ENCODE measurements around the gene ARL11. TPM values are rescaled to one million over a fixed set of nuclear protein-coding genes. Genes with fewer than 3 reads are reported as not detected.

ARL11 gene
- total RNA-seq = 0.43 TPM

DNA sequence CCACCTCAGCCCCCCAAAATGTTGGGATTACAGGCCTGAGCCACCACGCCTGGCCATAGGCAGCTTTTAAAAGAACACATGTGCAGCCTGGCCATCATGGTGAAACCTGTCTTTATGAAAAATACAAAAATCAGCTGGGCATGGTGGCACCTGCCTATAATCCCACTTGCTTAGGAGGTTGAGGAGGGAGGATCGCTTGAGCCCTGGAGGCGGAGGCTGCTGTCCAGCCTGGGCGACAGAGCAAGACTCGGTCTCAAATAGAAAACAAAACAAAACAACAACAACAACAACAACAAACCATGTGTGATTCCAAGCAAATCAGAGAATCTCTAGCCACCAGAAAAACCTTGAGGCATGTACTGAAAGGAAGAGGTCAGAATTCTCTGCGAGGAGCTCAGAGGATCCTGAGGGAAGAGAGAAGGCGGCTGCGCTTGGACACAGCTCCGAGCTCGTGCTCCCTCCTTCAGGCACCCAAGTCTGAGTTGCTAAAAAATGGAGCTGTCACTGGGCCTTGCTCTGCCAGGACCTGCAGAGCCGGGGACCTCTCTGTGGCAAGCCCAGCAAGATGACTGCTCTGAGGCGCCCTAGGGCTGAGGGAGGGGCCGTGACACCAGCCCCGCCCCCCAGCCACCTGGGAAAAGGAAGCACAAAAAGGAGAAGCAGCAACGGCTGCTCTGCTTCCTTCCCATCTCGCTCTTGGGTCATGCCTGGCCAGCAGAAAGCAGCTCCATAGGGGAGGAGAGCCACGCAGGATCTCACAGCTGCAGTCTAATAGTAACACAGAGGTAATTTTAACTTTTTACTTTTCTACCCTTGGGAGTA is at the start of gene ARL11:
Gene ARL11 (plus strand): TSS at position 677 of the 822 bp plus-strand sequence. CDS start 1,941 bp downstream, outside the sequence.
- Histone ChIP-seq H3K4me1 (no peaks in the 10 kb centered on the region), H3K27ac (no peak within 1 kb of the TSS), H3K4me3 (peak within 1 kb of the TSS in 1 of 2 donors; percentile 44), H3K9me3 (no peaks in the 10 kb centered on the region), H3K36me3 (no peaks in the 10 kb centered on the region), H3K27me3 (no peaks in the 10 kb centered on the region)
- DNase-seq (ENCODE audit: low spot score in 2 of 2) = peak in 1 of 2 donors; percentile 72
- intact Hi-C loops (cut with DNase I) = no loop called here
- no peak for TF ChIP-seq CTCF (IDR thresholded peaks at IDR 0.05)

DNA sequence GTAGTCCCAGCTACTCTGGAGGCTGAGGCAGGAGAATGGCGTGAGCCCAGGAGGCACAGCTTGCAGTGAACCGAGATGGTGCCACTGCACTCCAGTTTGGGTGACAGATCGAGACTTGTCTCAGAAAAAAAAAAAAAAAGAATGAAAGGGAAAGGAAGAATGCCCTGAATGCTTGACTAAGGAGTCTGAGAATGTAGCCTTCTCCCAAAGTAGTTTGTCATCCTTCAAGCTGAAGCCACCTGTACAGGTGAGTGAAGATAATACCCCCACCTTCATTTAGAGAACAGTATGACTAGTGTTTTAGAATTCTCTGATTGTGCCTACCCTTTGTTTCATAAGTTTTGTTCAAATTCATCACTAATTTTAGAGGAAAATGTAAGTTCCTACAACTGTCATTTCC is 48.8 kb upstream of the ARL11 start:
- intact Hi-C loops (cut with DNase I) = no loop called here
- Histone ChIP-seq H3K27ac (no peak overlapping the region), H3K27me3 (no peaks in the 10 kb centered on the region), H3K4me3 (no peak overlapping the region), H3K9me3 (no peaks in the 10 kb centered on the region), H3K4me1 (peaks cover 0 to 24% of the 10 kb centered on the region in 2 donors), H3K36me3 (peaks cover 13 to 17% of the 10 kb centered on the region in 2 donors)
- DNase-seq (ENCODE audit: low spot score in 2 of 2) = no peak
- no peak for TF ChIP-seq CTCF (IDR thresholded peaks at IDR 0.05)

DNA sequence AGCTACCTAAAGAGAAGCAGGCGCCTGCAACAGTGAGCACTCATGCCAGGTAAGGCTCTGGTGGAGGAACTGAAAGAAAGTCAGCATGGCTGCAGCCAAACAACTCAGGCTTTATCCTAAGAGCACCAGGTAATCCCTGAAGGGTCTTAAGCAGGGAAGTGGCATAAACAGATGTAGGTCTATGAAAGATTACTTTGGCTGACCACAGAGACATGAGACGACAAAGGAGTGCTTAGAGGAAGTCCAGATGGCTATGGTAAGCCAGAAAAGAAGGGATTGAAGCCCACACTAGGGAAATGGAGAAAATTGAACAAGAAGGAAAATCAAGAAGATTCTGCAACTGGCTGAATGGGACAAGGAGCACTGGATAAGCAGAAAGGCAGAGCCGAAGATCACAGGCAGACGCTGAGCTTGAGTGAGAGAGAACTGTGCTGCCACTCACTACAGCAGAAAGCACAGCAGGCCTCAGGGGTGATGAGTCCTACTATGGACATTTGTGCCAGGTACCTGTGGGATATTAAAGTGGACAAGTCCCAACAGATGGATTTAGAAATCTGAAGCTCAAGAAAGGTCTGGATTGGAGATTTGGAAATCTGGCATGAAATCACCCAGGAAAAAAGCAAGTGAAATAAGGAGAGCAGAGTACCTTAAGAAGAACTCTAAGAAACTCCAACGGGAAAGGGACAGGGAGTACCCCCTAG is 47.2 kb upstream of the ARL11 start:
- Histone ChIP-seq H3K4me1 (peaks cover 0 to 27% of the 10 kb centered on the region in 2 donors), H3K27me3 (no peaks in the 10 kb centered on the region), H3K4me3 (no peak overlapping the region), H3K36me3 (peaks cover 13 to 17% of the 10 kb centered on the region in 2 donors), H3K9me3 (no peaks in the 10 kb centered on the region), H3K27ac (no peak overlapping the region)
- no peak for TF ChIP-seq CTCF (IDR thresholded peaks at IDR 0.05)
- DNase-seq (ENCODE audit: low spot score in 2 of 2) = no peak
- intact Hi-C loops (cut with DNase I) = no loop called here

- no peak for DNase-seq (ENCODE audit: low spot score in 2 of 2)
- Histone ChIP-seq H3K27ac (peak overlapping the region; percentile 71 to 72), H3K4me3 (peak overlapping the region; percentile 73 to 92), H3K27me3 (no peaks in the 10 kb centered on the region), H3K9me3 (no peaks in the 10 kb centered on the region), H3K4me1 (peaks cover 0 to 15% of the 10 kb centered on the region in 2 donors), H3K36me3 (peaks cover 7 to 10% of the 10 kb centered on the region in 2 donors)
- intact Hi-C loops (cut with DNase I) = loop anchor here (2.0 to 5.0 kb wide), 3 partner anchors 87 to 1352 kb away; partner anchors contain the start of genes EBPL, ITM2B and PHF11
- no peak for TF ChIP-seq CTCF (IDR thresholded peaks at IDR 0.05)
Observed at GRCh38 chr13:49584771-49585182, 43.5 kb upstream of the ARL11 start.

GRCh38 chr13:49585220-49586157 is 42.8 kb upstream of the ARL11 start, which contains the start of gene RCBTB1:
TSS of gene RCBTB1 (minus strand) at chr13:49585558. CDS start at chr13:49567279, 18,279 bp downstream.
- no peaks in the 10 kb centered on the region for H3K27me3 ChIP-seq
- H3K9me3 ChIP-seq = no peaks in the 10 kb centered on the region
- peak within 1 kb of the TSS; percentile 73 to 92 for H3K4me3 ChIP-seq
- DNase-seq (ENCODE audit: low spot score in 2 of 2) = peak in 1 of 2 donors; percentile 81
- no peak for TF ChIP-seq CTCF (IDR thresholded peaks at IDR 0.05)
- peak within 1 kb of the TSS; percentile 71 to 72 for H3K27ac ChIP-seq
- peaks cover 0 to 5% of the 10 kb centered on the region in 2 donors for H3K36me3 ChIP-seq
- intact Hi-C loops (cut with DNase I) = loop anchor here (2.0 to 5.0 kb wide), 3 partner anchors 88 to 1353 kb away; partner anchors contain the start of genes EBPL, ITM2B and PHF11
- H3K4me1 ChIP-seq = peaks cover 0 to 15% of the 10 kb centered on the region in 2 donors

Data from ascending aorta (tissue), 2 donors.